Panc1 (cell line): ENCODE data around the gene NLN. TPM values are rescaled to one million over a fixed set of nuclear protein-coding genes. Genes with fewer than 3 reads are reported as not detected.

Experiments
- ATAC-seq: fragments of 200-7000 bp; cut with Tn5 transposase; 2 replicates; pipeline ENCODE4 v1.9.1; 2020; ENCODE audit warnings: mild to moderate bottlenecking, moderate library complexity
- BruUV-seq: library from RNA; stranded (reverse); fragments of 400-500 nt; replicated peaks from 2 replicates; lab custom pipeline; 2021; lab: Mats Ljungman, UMichigan
- CTCF ChIA-PET: fragments of 300-600 bp; sonication (Branson Sonifier 250); formaldehyde crosslinking; loops from one replicate; lab custom pipeline; 2022; ENCODE audit warnings: antibody characterized with exemption; lab: Charles Lee
- POLR2A ChIA-PET: fragments of 300-600 bp; sonication (Branson Sonifier 250); formaldehyde crosslinking; loops from one replicate; lab custom pipeline; 2022; ENCODE audit warnings: antibody characterized with exemption; lab: Charles Lee
- DNase-seq: peaks from one replicate; pipeline ENCODE4 v3.0.0-alpha.2; 2010; ENCODE audit warnings: low read depth, low spot score
- H3K27ac ChIP-seq: 2 replicates; pipeline ENCODE4 v1.5.1; 2011; ENCODE audit warnings: mild to moderate bottlenecking, low read length, inconsistent platforms
- H3K27me3 ChIP-seq: fragments of 200-500 bp; sonication (Bioruptor generic); 2 replicates; pipeline ENCODE4 v1.6.0; 2014; ENCODE audit warnings: low read length, inconsistent platforms; ENCODE audit not compliant: control insufficient read depth, insufficient read depth
- H3K36me3 ChIP-seq: fragments of 200-500 bp; sonication (Bioruptor generic); 2 replicates; pipeline ENCODE4 v1.5.1; 2014; ENCODE audit warnings: inconsistent platforms, mild to moderate bottlenecking, low read length, moderate library complexity; ENCODE audit not compliant: control insufficient read depth, insufficient read depth
- H3K4me1 ChIP-seq: 2 replicates; pipeline ENCODE4 v1.5.1; 2011; ENCODE audit warnings: inconsistent platforms, mild to moderate bottlenecking, low read length, moderate library complexity; ENCODE audit not compliant: control insufficient read depth, insufficient read depth
- H3K4me3 ChIP-seq, 2 experiments: 2 replicates each; pipeline ENCODE4 v1.5.1; 2011 to 2012; ENCODE audit warnings: low read depth in 2 of 2, low read length in 2 of 2, mild to moderate bottlenecking in 2 of 2, inconsistent platforms in 1 of 2, moderate library complexity in 1 of 2
- H3K9me3 ChIP-seq: fragments of 200-500 bp; sonication (Bioruptor generic); 2 replicates; pipeline ENCODE4 v1.5.1; 2014; ENCODE audit warnings: low read depth, mild to moderate bottlenecking, inconsistent platforms, low read length, moderate library complexity; ENCODE audit not compliant: control insufficient read depth, insufficient read depth
- POLR2AphosphoS5 ChIP-seq: IDR thresholded peaks from 2 replicates; pipeline ENCODE4 v1.6.1; 2012; ENCODE audit warnings: mild to moderate bottlenecking, low read depth, low read length, moderate library complexity
- SIN3A ChIP-seq: IDR thresholded peaks from 2 replicates; pipeline ENCODE4 v1.6.1; 2012; ENCODE audit warnings: low read depth, mild to moderate bottlenecking, low read length, moderate library complexity, borderline replicate concordance; ENCODE audit not compliant: insufficient read depth
- TCF7L2 ChIP-seq: IDR thresholded peaks from 2 replicates; pipeline ENCODE4 v1.6.1; 2011; ENCODE audit warnings: mild to moderate bottlenecking, low read depth, low read length, inconsistent platforms
- in situ Hi-C: cut with HindIII; loops from 2 replicates; pipeline ENCODE4 v1.10.0; 2016; ENCODE audit warnings: low sequenced_read_pairs, low pct_unique_long_range_greater_than_20kb
- intact Hi-C: fragments of 100-400 bp; cut with micrococcal nuclease; formaldehyde crosslinking; loops from one replicate; pipeline ENCODE4 v1.10.0; 2022; ENCODE audit not compliant: unreplicated experiment
- total RNA-seq: library from RNA; stranded (reverse); gene quantifications from one replicate; pipeline ENCODE4 v1.2.1, GENCODE V29; 2021; ENCODE audit not compliant: unreplicated experiment
- TF ChIP-seq, protein P1 (sequence below): fragments of 450-650 bp; IDR thresholded peaks from 2 replicates; pipeline ENCODE4 v1.5.1; 2017; ENCODE audit warnings: mild to moderate bottlenecking
- TF ChIP-seq, protein P2 (sequence below), 2 experiments: IDR thresholded peaks; 2 replicates each; pipeline ENCODE4 v1.6.1; 2011 to 2012; ENCODE audit warnings: low read depth in 2 of 2, control low read depth in 1 of 2, low read length in 1 of 2, mild to moderate bottlenecking in 1 of 2, moderate library complexity in 1 of 2; ENCODE audit not compliant: insufficient read depth in 1 of 2

NLN gene
- total RNA-seq, 1 experiment from 2014 or later: 51.8 TPM

DNA sequence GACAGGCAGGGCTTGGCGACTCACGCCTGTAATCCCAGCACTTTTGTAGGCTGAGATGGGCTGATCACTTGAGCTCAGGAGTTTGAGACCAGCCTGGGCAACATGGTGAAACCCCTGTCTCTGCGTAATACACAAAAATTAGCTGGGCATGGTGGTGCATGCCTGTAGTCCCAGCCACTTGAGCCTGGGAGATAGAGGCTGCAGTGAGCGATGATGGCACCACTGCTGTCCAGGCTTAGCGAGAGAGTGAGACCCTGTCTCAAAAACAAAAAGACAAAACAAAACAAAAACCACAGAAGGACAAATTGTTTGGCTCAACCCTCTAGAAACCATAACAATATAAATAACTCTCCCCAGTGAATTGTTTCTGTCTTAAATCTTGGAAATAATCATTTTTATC, 111.8 kb downstream of the NLN start:
- in situ Hi-C loops (no loop called here), intact Hi-C loops (no loop called here)
- ChIA-PET POLR2A (no interaction called here), CTCF (no interaction called here)
- H3K9me3 ChIP-seq: no peaks in the 10 kb centered on the region
- TF ChIP-seq TCF7L2 (no peak), SIN3A (no peak), POLR2AphosphoS5 (no peak)
- TF ChIP-seq, protein P1, sequence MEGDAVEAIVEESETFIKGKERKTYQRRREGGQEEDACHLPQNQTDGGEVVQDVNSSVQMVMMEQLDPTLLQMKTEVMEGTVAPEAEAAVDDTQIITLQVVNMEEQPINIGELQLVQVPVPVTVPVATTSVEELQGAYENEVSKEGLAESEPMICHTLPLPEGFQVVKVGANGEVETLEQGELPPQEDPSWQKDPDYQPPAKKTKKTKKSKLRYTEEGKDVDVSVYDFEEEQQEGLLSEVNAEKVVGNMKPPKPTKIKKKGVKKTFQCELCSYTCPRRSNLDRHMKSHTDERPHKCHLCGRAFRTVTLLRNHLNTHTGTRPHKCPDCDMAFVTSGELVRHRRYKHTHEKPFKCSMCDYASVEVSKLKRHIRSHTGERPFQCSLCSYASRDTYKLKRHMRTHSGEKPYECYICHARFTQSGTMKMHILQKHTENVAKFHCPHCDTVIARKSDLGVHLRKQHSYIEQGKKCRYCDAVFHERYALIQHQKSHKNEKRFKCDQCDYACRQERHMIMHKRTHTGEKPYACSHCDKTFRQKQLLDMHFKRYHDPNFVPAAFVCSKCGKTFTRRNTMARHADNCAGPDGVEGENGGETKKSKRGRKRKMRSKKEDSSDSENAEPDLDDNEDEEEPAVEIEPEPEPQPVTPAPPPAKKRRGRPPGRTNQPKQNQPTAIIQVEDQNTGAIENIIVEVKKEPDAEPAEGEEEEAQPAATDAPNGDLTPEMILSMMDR: no peak
- TF ChIP-seq, protein P2, sequence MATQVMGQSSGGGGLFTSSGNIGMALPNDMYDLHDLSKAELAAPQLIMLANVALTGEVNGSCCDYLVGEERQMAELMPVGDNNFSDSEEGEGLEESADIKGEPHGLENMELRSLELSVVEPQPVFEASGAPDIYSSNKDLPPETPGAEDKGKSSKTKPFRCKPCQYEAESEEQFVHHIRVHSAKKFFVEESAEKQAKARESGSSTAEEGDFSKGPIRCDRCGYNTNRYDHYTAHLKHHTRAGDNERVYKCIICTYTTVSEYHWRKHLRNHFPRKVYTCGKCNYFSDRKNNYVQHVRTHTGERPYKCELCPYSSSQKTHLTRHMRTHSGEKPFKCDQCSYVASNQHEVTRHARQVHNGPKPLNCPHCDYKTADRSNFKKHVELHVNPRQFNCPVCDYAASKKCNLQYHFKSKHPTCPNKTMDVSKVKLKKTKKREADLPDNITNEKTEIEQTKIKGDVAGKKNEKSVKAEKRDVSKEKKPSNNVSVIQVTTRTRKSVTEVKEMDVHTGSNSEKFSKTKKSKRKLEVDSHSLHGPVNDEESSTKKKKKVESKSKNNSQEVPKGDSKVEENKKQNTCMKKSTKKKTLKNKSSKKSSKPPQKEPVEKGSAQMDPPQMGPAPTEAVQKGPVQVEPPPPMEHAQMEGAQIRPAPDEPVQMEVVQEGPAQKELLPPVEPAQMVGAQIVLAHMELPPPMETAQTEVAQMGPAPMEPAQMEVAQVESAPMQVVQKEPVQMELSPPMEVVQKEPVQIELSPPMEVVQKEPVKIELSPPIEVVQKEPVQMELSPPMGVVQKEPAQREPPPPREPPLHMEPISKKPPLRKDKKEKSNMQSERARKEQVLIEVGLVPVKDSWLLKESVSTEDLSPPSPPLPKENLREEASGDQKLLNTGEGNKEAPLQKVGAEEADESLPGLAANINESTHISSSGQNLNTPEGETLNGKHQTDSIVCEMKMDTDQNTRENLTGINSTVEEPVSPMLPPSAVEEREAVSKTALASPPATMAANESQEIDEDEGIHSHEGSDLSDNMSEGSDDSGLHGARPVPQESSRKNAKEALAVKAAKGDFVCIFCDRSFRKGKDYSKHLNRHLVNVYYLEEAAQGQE (IDR thresholded peaks at IDR 0.05; ENCODE audit: insufficient read depth in 1 of 2, low read depth in 2 of 2, low read length in 1 of 2): no peak
- H3K4me1 ChIP-seq: no peaks in the 10 kb centered on the region
- DNase-seq (no peak), ATAC-seq (no peak)
- H3K27me3 ChIP-seq: no peaks in the 10 kb centered on the region
- H3K27ac ChIP-seq: no peak overlapping the region
- BruUV-seq: no TSS peak
- no peaks in the 10 kb centered on the region for H3K36me3 ChIP-seq
- no peak overlapping the region for H3K4me3 ChIP-seq

DNA sequence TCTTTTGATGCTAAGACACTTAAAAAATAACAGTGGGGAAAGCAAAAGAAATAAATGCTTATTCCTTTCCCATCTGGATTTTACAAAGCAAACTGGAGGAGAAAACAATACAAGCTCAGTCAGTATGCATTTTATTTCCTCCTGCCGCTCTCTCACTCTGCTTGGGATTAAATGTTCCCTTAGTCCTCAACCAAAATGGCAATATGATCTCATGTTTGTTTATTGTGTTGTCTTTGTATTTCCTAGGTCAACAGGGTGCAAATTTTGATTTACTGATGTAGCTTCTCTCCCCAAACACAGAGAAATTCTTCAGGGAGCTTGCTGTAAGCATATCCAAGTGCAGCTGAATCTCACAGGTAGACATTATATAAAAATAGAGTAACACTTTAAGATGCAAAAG, 112.3 kb downstream of the NLN start:
- H3K27ac ChIP-seq: no peak overlapping the region
- no peaks in the 10 kb centered on the region for H3K9me3 ChIP-seq
- H3K4me3 ChIP-seq: no peak overlapping the region
- H3K36me3 ChIP-seq: no peaks in the 10 kb centered on the region
- BruUV-seq: no TSS peak
- H3K4me1 ChIP-seq: no peaks in the 10 kb centered on the region
- TF ChIP-seq, protein P1: no peak
- TF ChIP-seq, protein P2 (IDR thresholded peaks at IDR 0.05; ENCODE audit: insufficient read depth in 1 of 2, low read depth in 2 of 2, low read length in 1 of 2): no peak
- TF ChIP-seq TCF7L2 (no peak), SIN3A (no peak), POLR2AphosphoS5 (no peak)
- CTCF ChIA-PET: no interaction called here
- POLR2A ChIA-PET: no interaction called here
- in situ Hi-C loops (no loop called here), intact Hi-C loops (no loop called here)
- DNase-seq (no peak), ATAC-seq (no peak)
- H3K27me3 ChIP-seq: no peaks in the 10 kb centered on the region
